GM12872 (cell line): ENCODE data around the gene WWOX.

Experiments used
- TF ChIP-seq, protein P1 (sequence below): IDR thresholded peaks from 3 replicates; pipeline ENCODE4 v1.5.1; 2011; ENCODE audit warnings: low read depth, mild to moderate bottlenecking, low read length, moderate library complexity; ENCODE audit not compliant: insufficient read depth

The WWOX gene

DNA sequence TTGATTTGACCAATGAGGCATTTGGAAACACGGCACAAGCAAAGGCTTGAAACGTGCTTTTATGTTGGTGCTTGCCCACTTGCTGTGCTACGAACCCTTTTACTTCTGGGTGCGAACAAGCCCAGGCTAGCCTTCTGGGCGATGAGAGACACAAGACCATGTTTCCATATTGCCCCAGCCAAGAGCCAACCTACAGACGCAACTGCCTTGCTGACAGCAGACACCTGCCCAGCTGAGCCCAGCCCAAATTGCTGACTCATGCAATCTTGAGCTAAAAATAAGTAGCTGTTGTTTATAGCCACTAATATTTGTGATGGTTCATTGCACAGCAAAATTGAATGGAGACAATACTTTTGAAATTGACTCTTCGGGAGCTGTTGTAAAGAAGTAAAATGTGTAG, 464.5 kb downstream of the WWOX start:
- TF ChIP-seq, protein P1, sequence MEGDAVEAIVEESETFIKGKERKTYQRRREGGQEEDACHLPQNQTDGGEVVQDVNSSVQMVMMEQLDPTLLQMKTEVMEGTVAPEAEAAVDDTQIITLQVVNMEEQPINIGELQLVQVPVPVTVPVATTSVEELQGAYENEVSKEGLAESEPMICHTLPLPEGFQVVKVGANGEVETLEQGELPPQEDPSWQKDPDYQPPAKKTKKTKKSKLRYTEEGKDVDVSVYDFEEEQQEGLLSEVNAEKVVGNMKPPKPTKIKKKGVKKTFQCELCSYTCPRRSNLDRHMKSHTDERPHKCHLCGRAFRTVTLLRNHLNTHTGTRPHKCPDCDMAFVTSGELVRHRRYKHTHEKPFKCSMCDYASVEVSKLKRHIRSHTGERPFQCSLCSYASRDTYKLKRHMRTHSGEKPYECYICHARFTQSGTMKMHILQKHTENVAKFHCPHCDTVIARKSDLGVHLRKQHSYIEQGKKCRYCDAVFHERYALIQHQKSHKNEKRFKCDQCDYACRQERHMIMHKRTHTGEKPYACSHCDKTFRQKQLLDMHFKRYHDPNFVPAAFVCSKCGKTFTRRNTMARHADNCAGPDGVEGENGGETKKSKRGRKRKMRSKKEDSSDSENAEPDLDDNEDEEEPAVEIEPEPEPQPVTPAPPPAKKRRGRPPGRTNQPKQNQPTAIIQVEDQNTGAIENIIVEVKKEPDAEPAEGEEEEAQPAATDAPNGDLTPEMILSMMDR = no peak

DNA sequence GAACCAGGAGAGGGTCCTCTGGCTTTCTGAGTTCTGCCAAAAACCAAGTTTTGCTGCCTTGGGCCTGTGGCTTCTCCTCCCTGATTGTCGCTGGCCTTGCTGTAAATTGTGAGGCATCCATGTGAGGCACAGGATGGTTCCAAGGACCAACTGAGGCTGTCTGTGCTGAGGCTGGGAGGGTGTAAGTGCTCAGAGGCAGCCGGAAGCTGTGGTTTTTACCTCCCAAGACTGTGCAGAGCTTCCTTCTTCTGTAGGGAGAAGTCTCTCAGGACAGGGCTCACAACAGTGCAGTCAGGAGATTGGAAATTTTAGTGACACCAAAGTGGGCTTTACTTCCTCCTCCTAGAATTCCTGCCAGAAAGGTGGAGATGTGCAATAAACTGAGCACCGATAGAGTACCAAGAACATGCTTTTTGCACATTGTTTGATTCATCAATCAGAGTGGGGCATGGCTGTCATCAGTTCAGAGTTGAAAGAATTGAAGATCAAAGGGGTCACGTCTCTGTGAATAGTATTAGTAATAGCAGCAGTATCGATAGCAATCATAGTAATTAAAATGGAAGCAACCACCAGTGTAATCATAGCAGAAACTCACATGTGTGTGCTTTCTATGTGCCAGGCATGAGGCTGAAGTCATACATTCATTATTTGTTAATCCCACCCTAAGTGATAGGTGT, 467.1 kb downstream of the WWOX start:
- TF ChIP-seq, protein P1 = no peak

DNA sequence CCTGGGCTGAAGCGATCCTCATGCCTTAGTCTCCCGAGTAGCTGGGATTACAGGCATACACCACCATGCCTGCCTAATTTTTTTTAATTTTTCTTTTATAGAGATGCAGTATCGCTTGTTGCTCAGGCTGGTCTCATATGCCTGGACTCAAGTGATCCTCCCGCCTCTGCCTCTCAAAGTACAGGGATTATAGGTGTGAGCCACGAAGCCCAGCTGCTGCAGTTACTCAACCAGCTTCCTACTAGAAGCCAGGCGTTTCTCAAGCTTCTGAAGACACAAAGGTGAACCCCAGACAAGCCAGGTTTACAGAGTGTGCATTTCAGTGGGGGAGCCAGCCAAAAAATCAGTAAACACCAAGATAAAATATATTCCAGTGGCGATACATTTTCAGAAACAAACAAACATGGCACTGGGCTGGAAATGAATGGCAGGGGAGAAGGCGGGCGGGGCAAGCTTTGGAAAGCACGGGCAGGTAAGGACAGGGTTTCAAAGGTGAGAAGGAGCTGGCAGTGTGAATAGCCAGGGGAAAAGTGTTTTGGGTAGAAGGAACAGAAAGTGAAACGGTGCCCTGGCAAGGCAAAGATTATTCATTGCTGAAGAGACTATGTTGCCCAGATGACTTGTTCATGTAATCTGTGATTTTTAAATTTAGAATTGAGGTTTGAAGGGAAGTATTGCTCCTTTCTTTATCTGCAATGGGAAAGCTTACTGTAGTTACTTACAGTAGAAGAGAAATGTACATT, 471.1 kb downstream of the WWOX start:
- TF ChIP-seq, protein P1 = no peak

DNA sequence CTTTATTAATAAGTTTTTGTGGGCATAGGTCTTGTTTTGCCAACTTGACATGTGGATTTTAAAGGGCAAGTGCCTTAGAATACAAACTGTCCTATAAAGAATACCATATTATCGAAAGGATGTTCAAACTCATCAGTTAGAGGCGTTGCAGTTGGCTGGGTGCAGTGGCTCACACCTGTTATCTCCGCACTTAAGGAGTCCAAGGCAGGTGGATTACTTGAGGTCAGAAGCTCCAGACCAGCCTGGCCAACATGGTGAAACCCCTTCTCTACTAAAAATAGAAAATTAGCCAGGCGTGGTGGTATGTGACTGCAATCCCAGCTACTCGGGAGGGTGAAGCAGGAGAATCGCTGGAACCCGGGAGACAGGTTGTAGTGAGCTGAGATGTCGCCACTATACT, 472.0 kb downstream of the WWOX start:
- TF ChIP-seq, protein P1 = no peak

DNA sequence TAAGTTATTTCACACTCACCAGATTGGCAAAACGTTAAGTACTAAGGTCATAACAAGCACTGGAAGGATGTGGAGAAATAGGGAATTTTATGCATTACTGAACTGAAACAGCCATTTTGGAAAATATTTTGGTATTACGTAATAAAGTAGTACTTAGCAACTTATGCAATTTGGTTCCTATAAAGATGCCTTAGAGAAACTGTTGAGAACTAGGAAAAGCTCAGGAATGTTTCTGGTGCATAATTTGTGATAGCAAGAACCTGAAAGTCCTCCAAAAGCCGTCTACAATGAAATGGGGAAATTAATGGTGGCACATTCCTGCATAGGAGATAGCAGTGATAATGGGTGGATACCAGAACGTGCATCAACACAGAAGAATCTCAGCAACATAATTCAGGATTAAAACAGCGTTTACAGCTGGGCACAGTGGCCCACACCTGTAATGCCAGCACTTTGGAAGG, 472.5 kb downstream of the WWOX start:
- TF ChIP-seq, protein P1 = no peak

DNA sequence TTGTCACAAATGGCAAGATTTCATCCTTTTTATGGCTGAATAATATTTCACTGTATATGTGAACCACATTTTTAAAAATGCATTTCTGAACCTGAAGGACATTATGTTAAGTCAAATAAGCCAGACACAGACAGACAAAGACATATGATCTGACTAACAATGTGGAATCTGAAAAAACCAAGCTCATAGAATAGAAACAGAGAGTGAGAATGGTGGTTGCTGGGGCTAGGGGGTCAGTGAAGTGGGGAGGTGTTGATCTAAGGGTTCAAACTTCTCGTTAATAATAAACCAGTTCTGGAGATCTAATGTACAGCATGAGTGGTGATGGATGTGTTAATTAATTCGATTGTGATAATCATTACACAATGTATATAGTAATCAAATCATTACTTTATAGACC, 475.1 kb downstream of the WWOX start:
- TF ChIP-seq, protein P1 = no peak

DNA sequence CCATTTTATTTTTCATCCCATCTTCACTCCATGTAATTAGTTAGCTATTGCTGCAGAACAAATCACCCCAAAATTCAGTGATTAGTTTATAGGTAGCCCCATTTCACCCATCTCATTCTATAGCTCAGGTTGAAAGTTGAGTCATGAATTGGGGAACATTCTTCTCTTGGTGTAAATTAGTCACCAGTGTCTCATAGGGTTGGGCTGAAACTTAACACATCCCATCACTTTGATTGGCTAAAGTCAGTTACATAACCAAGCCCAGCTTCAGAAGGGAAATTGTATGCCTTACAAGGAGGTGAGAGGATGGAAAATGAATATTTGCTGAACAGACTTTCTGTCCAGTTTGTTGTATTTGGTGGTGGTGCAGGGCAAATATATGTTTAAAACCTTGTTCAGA, 477.5 kb downstream of the WWOX start:
- TF ChIP-seq, protein P1 = no peak
